Measurements from ENCODE around the gene SLC16A5. TPM values are rescaled to one million over a fixed set of nuclear protein-coding genes. Genes with fewer than 3 reads are reported as not detected.

The SLC16A5 gene

DNA sequence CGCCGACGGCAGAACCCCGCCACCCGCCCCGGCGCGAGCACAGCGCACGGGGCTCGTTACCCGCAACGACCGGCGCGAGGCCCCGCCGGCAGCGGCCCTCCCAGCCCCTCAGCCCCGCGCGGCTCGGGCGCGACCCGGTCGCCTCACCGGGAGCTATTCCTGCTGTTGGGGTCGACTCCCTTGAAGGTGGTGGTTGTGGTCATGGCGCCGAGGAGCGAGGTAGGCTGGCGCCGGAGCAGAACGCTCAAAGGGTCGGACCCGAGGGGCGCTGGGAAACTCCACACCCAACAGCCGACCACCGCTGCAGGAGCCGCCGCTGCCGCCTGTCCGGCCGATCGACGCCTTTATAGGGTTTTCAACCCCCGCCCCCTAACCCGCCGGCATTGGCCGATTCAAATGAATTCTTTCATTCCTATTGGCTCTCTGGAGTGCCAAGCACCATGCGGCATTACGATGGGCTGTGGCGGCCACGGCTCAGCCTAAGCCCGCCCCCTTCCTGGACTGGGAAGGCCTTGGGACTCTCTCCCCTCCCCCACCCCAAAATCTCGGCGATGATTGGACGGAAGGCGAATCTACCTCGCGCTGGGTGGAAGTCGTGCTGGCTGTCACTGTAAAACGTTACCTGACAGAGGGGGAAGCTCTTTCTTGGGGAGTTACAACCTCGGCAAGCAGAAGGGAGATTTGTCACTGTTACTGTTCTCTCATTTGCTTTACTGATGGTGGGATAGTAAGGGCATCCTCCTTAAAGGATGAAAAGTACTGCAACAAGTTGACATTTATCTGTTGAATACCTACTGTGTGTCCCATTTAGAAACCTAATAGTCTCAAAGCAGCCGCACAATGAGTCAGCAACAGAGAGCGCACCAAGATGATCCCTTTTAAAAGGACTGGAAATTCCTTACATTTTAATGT lies 66.7 kb downstream of the SLC16A5 start, which contains the start of gene JPT1:
Gene JPT1 (minus strand): TSS at position 318 of the 912 bp plus-strand sequence. CDS start 115 bp downstream, at position 203.
- peak within 1 kb of the TSS; percentile 97 for H3K4me3 ChIP-seq (ENCODE audit: low read length)
- no peak within 1 kb of the TSS for H2BK5ac ChIP-seq (ENCODE audit: low read length)
- H3K18ac ChIP-seq (ENCODE audit: low read length), result peak within 1 kb of the TSS; percentile 11
- peak within 1 kb of the TSS; percentile 93 for H2AK5ac ChIP-seq (ENCODE audit: low read length)
- H3K23ac ChIP-seq (ENCODE audit: low read length), result peak within 1 kb of the TSS; percentile 83
- H4K8ac ChIP-seq (ENCODE audit: low read depth, low read length), result peak within 1 kb of the TSS; percentile 65
- peak; percentile 100 for DNase-seq
- no peaks in the 10 kb centered on the region for H3K27me3 ChIP-seq (ENCODE audit: insufficient read depth, low read length, poor library complexity)
- no peak within 1 kb of the TSS for H2BK15ac ChIP-seq (replicated peaks; ENCODE audit: low read depth)
- peaks cover 2% of the 10 kb centered on the region for H3K4me1 ChIP-seq (ENCODE audit: control insufficient read depth, low read depth, low read length)
- peak within 1 kb of the TSS; percentile 62 for H2BK120ac ChIP-seq (ENCODE audit: low read depth, low read length)
- H4K5ac ChIP-seq (ENCODE audit: low read length), result no peak within 1 kb of the TSS
- H3K56ac ChIP-seq (ENCODE audit: low read length), result peak within 1 kb of the TSS; percentile 100
- H3K36me3 ChIP-seq (ENCODE audit: control insufficient read depth, insufficient read depth, low read length), result no peaks in the 10 kb centered on the region
- H3K9ac ChIP-seq (ENCODE audit: low read length), result peak within 1 kb of the TSS; percentile 92
- H3K79me1 ChIP-seq (ENCODE audit: low read length), result no peaks in the 10 kb centered on the region
- H3K27ac ChIP-seq (ENCODE audit: low read depth, low read length), result peak within 1 kb of the TSS; percentile 46
- H3K4me2 ChIP-seq (ENCODE audit: low read length), result peak within 1 kb of the TSS; percentile 40
- peaks cover 46% of the 10 kb centered on the region for H3K79me2 ChIP-seq (ENCODE audit: control insufficient read depth, insufficient read depth, low read length)
- H3K4ac ChIP-seq (ENCODE audit: low read depth, low read length), result peak within 1 kb of the TSS; percentile 88
- WGBS (ENCODE audit: extremely low coverage, insufficient coverage, low lambda C conversion rate), result no CpG with 5 or more reads among the region's 67 CpGs

- no peaks in the 10 kb centered on the region for H3K36me3 ChIP-seq (ENCODE audit: control insufficient read depth, insufficient read depth, low read length)
- no peak overlapping the region for H3K23ac ChIP-seq (ENCODE audit: low read length)
- H3K27me3 ChIP-seq (ENCODE audit: insufficient read depth, low read length, poor library complexity), result no peaks in the 10 kb centered on the region
- H3K79me1 ChIP-seq (ENCODE audit: low read length), result no peaks in the 10 kb centered on the region
- peaks cover 39% of the 10 kb centered on the region for H3K79me2 ChIP-seq (ENCODE audit: control insufficient read depth, insufficient read depth, low read length)
- H2BK120ac ChIP-seq (ENCODE audit: low read depth, low read length), result peak overlapping the region; percentile 62
- H3K18ac ChIP-seq (ENCODE audit: low read length), result no peak overlapping the region
- H2BK5ac ChIP-seq (ENCODE audit: low read length), result no peak overlapping the region
- peak overlapping the region; percentile 1 for H3K56ac ChIP-seq (ENCODE audit: low read length)
- H3K4me3 ChIP-seq (ENCODE audit: low read length), result no peak overlapping the region
- peak overlapping the region; percentile 39 for H3K9ac ChIP-seq (ENCODE audit: low read length)
- H3K4ac ChIP-seq (ENCODE audit: low read depth, low read length), result no peak overlapping the region
- peak; percentile 28 for DNase-seq
- H4K8ac ChIP-seq (ENCODE audit: low read depth, low read length), result peak overlapping the region; percentile 65
- peaks cover 2% of the 10 kb centered on the region for H3K4me1 ChIP-seq (ENCODE audit: control insufficient read depth, low read depth, low read length)
- no peak overlapping the region for H3K4me2 ChIP-seq (ENCODE audit: low read length)
- H2AK5ac ChIP-seq (ENCODE audit: low read length), result no peak overlapping the region
- H4K5ac ChIP-seq (ENCODE audit: low read length), result no peak overlapping the region
- no peak overlapping the region for H2BK15ac ChIP-seq (replicated peaks; ENCODE audit: low read depth)
- no CpG with 5 or more reads among the region's 3 CpGs for WGBS (ENCODE audit: extremely low coverage, insufficient coverage, low lambda C conversion rate)
- peak overlapping the region; percentile 46 for H3K27ac ChIP-seq (ENCODE audit: low read depth, low read length)
These were observed 67.4 kb downstream of the SLC16A5 start for GRCh38 chr17:75155191-75155601.

Small RNA genes within 50 kb of the gene (small RNA-seq; reads per million reads assigned to genes)
- not detected for gene AC111186.1 (ENCODE audit: insufficient read depth)
- not detected for gene RF00019 (ENCODE audit: insufficient read depth)
- not detected for gene RN7SL573P (ENCODE audit: insufficient read depth)

All from mesendoderm (in vitro differentiated cells).